Measurements from ENCODE around the gene ITGAD. TPM values are rescaled to one million over a fixed set of nuclear protein-coding genes. Genes with fewer than 3 reads are reported as not detected.

The ITGAD gene
- total RNA-seq, 1 experiment from 2014 or later = not detected

DNA sequence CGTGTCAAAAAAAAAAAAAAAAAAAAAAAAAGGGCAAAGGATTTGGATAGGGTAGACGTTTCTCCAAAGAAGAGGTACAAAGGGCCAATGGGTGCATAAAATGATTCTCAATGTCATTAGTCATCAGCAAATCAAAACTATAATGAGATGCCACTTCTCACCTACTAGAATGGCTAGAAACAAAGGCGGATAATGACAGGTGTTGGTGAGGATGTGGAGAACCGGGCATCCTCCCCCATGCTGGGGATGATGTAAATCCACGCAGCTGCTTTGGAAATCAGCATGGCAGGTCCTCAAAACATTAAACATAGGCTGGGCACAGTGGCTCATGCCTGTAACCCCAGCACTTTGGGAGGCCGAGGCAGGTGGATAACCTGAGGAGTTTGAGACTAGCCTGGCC, 28.7 kb upstream of the ITGAD start:
- Mint-ChIP-seq H3K4me1 (no peaks in the 10 kb centered on the region), H3K27me3 (ENCODE audit: low read depth) (peaks cover 12% of the 10 kb centered on the region), H3K4me3 (no peak overlapping the region), H3K36me3 (ENCODE audit: insufficient read depth in 1 of 3, low read depth in 3 of 3) (no peaks in the 10 kb centered on the region), H3K27ac (no peak overlapping the region), H3K9me3 (peaks cover 2 to 5% of the 10 kb centered on the region in 2 experiments; a peak in 3 of 5 replicates)
- H3K14ac ChIP-seq (ENCODE audit: insufficient read depth, low read length) = no peak overlapping the region
- H2BK20ac ChIP-seq (ENCODE audit: low read depth, low read length, poor library complexity, severe bottlenecking) = no peak overlapping the region
- no peaks in the 10 kb centered on the region for H3K27me3 ChIP-seq (ENCODE audit: insufficient read depth, low read length)
- H3K79me1 ChIP-seq (ENCODE audit: insufficient read depth, low read depth, low read length, poor library complexity, severe bottlenecking) = no peaks in the 10 kb centered on the region
- H4K5ac ChIP-seq (ENCODE audit: insufficient read length, low read depth, low read length) = no peak overlapping the region
- no peaks in the 10 kb centered on the region for H4K20me1 ChIP-seq (ENCODE audit: control insufficient read depth, insufficient read depth, insufficient read length)
- no CpG with 5 or more reads among the region's 6 CpGs for WGBS (ENCODE audit: extremely low coverage, insufficient read length, low lambda C conversion rate)
- H2AFZ ChIP-seq (ENCODE audit: low read length) = no peak overlapping the region
- H2AK5ac ChIP-seq (ENCODE audit: insufficient read length, low read length) = no peak overlapping the region
- TF ChIP-seq, protein P1, sequence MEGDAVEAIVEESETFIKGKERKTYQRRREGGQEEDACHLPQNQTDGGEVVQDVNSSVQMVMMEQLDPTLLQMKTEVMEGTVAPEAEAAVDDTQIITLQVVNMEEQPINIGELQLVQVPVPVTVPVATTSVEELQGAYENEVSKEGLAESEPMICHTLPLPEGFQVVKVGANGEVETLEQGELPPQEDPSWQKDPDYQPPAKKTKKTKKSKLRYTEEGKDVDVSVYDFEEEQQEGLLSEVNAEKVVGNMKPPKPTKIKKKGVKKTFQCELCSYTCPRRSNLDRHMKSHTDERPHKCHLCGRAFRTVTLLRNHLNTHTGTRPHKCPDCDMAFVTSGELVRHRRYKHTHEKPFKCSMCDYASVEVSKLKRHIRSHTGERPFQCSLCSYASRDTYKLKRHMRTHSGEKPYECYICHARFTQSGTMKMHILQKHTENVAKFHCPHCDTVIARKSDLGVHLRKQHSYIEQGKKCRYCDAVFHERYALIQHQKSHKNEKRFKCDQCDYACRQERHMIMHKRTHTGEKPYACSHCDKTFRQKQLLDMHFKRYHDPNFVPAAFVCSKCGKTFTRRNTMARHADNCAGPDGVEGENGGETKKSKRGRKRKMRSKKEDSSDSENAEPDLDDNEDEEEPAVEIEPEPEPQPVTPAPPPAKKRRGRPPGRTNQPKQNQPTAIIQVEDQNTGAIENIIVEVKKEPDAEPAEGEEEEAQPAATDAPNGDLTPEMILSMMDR (conservative IDR thresholded peaks at IDR 0.05) = no peak
- no peak overlapping the region for H2BK15ac ChIP-seq (ENCODE audit: low read depth, low read length)
- no peak overlapping the region for H2BK5ac ChIP-seq (ENCODE audit: insufficient read length, low read length)
- H3K18ac ChIP-seq (ENCODE audit: insufficient read length, low read depth, low read length) = no peak overlapping the region
- no peak overlapping the region for H3K9ac ChIP-seq (ENCODE audit: extremely low read depth, insufficient read length, low read length)
- no peak overlapping the region for H2BK120ac ChIP-seq (ENCODE audit: low read depth, low read length, poor library complexity, severe bottlenecking)
- H3K56ac ChIP-seq (ENCODE audit: insufficient read length, low read depth, low read length) = no peak overlapping the region
- H3K23ac ChIP-seq (ENCODE audit: insufficient read length, low read depth, low read length) = no peak overlapping the region
- no peaks in the 10 kb centered on the region for H3K4me1 ChIP-seq (ENCODE audit: insufficient read depth, low read length)
- no peaks in the 10 kb centered on the region for H3K23me2 ChIP-seq (ENCODE audit: insufficient read length, low read depth, low read length, poor library complexity, severe bottlenecking)
- no peak overlapping the region for H4K8ac ChIP-seq (replicated peaks; ENCODE audit: insufficient read length, low read depth, low read length)
- H3K4me2 ChIP-seq (ENCODE audit: insufficient read depth, insufficient read length, low read length) = no peak overlapping the region
- no peak overlapping the region for H2BK12ac ChIP-seq (ENCODE audit: insufficient read length, low read depth, low read length)
- H3T11ph ChIP-seq (ENCODE audit: low read length) = no peak overlapping the region
- DNase-seq = no peak
- H3K79me2 ChIP-seq (ENCODE audit: insufficient read depth, low read length) = no peaks in the 10 kb centered on the region
- H3K4ac ChIP-seq (ENCODE audit: low read depth, low read length) = no peak overlapping the region
- H3K27ac ChIP-seq (ENCODE audit: insufficient read length, low read depth, low read length) = no peak overlapping the region
- no peaks in the 10 kb centered on the region for H3K9me3 ChIP-seq (ENCODE audit: control insufficient read depth, low read depth, low read length)
- H4K91ac ChIP-seq (ENCODE audit: insufficient read length, low read depth, low read length) = no peak overlapping the region

Measured in H9 (cell line).